GM12878 (cell line): ENCODE data around the gene SPAG17.

Experiments
- BHLHE40 ChIP-seq, 2 experiments: fragments of 450-650 bp in 1 of 2; IDR thresholded peaks; 2 replicates each; pipeline ENCODE4 v1.6.1; 2011 to 2017; ENCODE audit warnings: low read depth in 2 of 2, borderline replicate concordance in 1 of 2, improper control_type of control experiment in 1 of 2, low read length in 1 of 2, mild to moderate bottlenecking in 1 of 2
- EP300 ChIP-seq, 2 experiments: fragments of 150-350 bp in 1 of 2; IDR thresholded peaks; 2 replicates each; pipeline ENCODE4 v1.6.1; 2011 to 2012; ENCODE audit warnings: low read depth in 2 of 2, low read length in 2 of 2, borderline replicate concordance in 1 of 2, improper control_type of control experiment in 1 of 2, inconsistent platforms in 1 of 2; ENCODE audit not compliant: control insufficient read depth in 1 of 2
- ESRRA ChIP-seq: IDR thresholded peaks from 2 replicates; pipeline ENCODE4 v1.6.1; 2012; ENCODE audit warnings: mild to moderate bottlenecking, low read length, improper control_type of control experiment
- JUND ChIP-seq: IDR thresholded peaks from 2 replicates; pipeline ENCODE4 v1.6.1; 2012; ENCODE audit warnings: low read depth, mild to moderate bottlenecking, low read length, improper control_type of control experiment, moderate library complexity
- PML ChIP-seq: IDR thresholded peaks from 2 replicates; pipeline ENCODE4 v1.6.1; 2012; ENCODE audit warnings: low read length, inconsistent platforms
- SUZ12 ChIP-seq: fragments of 200-600 bp; sonication (generic); IDR thresholded peaks from one replicate; pipeline ENCODE4 v1.6.1; 2018; ENCODE audit warnings: antibody characterized with exemption, mild to moderate bottlenecking; ENCODE audit not compliant: unreplicated experiment
- TAF1 ChIP-seq: IDR thresholded peaks from 2 replicates; pipeline ENCODE4 v1.6.1; 2011; ENCODE audit warnings: mild to moderate bottlenecking, low read depth, low read length, borderline replicate concordance
- TBL1XR1 ChIP-seq: IDR thresholded peaks from 2 replicates; pipeline ENCODE4 v1.6.1; 2012; ENCODE audit warnings: low read depth, low read length, improper control_type of control experiment
- TF ChIP-seq, protein P1 (sequence below), 3 experiments: IDR thresholded peaks in 2 of 3; conservative IDR thresholded peaks in 1 of 3; 2 replicates each; pipeline ENCODE4 v1.5.1; 2011; ENCODE audit warnings: low read depth in 3 of 3, low read length in 3 of 3, mild to moderate bottlenecking in 3 of 3, control low read depth in 2 of 3, moderate library complexity in 2 of 3, inconsistent platforms in 1 of 3, mixed read lengths in 1 of 3; ENCODE audit not compliant: control insufficient read depth in 2 of 3, insufficient read depth in 1 of 3; ENCODE audit errors: extremely low read depth in 1 of 3
- TF ChIP-seq, protein P2 (sequence below): fragments of 450-650 bp; IDR thresholded peaks from 2 replicates; pipeline ENCODE4 v1.6.1; 2018; ENCODE audit warnings: borderline replicate concordance, mild to moderate bottlenecking; ENCODE audit not compliant: partially characterized antibody
- TF ChIP-seq, protein P3 (sequence below): fragments of 450-650 bp; IDR thresholded peaks from 2 replicates; pipeline ENCODE4 v1.6.1; 2017; ENCODE audit warnings: mild to moderate bottlenecking

DNA sequence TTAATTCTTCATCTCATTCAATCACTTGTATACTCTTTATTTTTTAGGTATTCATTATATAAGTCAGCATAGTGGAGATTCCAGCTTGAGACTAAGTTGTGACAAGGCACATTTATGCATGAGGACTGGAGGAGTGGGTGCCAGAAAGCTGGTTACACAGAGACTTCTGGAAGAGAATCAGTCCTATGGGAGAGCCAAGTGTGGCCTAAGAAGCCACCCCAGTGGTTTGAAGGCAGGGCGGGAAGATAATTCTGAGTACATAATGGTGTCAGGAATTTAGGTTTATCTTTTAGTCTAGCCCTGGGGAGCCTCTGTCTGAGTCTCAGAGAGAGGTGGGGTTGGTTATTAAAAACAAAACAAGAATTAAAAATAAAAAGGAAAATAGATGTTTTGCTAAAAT lies 83.0 kb downstream of the SPAG17 start:
- TF ChIP-seq JUND (no peak), BHLHE40 (IDR thresholded peaks at IDR 0.05; ENCODE audit: borderline replicate concordance in 1 of 2, low read depth in 2 of 2, low read length in 1 of 2) (no peak), PML (no peak), SUZ12 (no peak), TBL1XR1 (no peak), ESRRA (no peak), TAF1 (no peak), EP300 (IDR thresholded peaks at IDR 0.05; ENCODE audit: borderline replicate concordance in 1 of 2, control insufficient read depth in 1 of 2, low read depth in 2 of 2, low read length in 2 of 2) (no peak)
- TF ChIP-seq, protein P1, sequence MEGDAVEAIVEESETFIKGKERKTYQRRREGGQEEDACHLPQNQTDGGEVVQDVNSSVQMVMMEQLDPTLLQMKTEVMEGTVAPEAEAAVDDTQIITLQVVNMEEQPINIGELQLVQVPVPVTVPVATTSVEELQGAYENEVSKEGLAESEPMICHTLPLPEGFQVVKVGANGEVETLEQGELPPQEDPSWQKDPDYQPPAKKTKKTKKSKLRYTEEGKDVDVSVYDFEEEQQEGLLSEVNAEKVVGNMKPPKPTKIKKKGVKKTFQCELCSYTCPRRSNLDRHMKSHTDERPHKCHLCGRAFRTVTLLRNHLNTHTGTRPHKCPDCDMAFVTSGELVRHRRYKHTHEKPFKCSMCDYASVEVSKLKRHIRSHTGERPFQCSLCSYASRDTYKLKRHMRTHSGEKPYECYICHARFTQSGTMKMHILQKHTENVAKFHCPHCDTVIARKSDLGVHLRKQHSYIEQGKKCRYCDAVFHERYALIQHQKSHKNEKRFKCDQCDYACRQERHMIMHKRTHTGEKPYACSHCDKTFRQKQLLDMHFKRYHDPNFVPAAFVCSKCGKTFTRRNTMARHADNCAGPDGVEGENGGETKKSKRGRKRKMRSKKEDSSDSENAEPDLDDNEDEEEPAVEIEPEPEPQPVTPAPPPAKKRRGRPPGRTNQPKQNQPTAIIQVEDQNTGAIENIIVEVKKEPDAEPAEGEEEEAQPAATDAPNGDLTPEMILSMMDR (IDR thresholded peaks at IDR 0.05 in 2 of 3, conservative IDR thresholded peaks at IDR 0.05 in 1 of 3; ENCODE audit: control insufficient read depth in 2 of 3, extremely low read depth in 1 of 3, insufficient read depth in 1 of 3, low read depth in 3 of 3, low read length in 3 of 3): no peak
- TF ChIP-seq, protein P2, sequence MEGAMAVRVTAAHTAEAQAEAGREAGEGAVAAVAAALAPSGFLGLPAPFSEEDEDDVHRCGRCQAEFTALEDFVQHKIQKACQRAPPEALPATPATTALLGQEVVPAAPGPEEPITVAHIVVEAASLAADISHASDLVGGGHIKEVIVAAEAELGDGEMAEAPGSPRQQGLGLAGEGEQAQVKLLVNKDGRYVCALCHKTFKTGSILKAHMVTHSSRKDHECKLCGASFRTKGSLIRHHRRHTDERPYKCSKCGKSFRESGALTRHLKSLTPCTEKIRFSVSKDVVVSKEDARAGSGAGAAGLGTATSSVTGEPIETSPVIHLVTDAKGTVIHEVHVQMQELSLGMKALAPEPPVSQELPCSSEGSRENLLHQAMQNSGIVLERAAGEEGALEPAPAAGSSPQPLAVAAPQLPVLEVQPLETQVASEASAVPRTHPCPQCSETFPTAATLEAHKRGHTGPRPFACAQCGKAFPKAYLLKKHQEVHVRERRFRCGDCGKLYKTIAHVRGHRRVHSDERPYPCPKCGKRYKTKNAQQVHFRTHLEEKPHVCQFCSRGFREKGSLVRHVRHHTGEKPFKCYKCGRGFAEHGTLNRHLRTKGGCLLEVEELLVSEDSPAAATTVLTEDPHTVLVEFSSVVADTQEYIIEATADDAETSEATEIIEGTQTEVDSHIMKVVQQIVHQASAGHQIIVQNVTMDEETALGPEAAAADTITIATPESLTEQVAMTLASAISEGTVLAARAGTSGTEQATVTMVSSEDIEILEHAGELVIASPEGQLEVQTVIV: no peak
- TF ChIP-seq, protein P3, sequence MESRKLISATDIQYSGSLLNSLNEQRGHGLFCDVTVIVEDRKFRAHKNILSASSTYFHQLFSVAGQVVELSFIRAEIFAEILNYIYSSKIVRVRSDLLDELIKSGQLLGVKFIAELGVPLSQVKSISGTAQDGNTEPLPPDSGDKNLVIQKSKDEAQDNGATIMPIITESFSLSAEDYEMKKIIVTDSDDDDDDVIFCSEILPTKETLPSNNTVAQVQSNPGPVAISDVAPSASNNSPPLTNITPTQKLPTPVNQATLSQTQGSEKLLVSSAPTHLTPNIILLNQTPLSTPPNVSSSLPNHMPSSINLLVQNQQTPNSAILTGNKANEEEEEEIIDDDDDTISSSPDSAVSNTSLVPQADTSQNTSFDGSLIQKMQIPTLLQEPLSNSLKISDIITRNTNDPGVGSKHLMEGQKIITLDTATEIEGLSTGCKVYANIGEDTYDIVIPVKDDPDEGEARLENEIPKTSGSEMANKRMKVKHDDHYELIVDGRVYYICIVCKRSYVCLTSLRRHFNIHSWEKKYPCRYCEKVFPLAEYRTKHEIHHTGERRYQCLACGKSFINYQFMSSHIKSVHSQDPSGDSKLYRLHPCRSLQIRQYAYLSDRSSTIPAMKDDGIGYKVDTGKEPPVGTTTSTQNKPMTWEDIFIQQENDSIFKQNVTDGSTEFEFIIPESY: no peak
